HL-60 (cell line): ENCODE data around the gene CDHR1.

Experiments
- CTCF ChIP-seq: IDR thresholded peaks from one replicate; pipeline ENCODE4 v1.5.1; 2011; ENCODE audit warnings: low read length, control low read depth, inconsistent platforms; ENCODE audit not compliant: insufficient read depth
- GABPA ChIP-seq: IDR thresholded peaks from 2 replicates; pipeline ENCODE4 v1.6.1; 2012; ENCODE audit warnings: low read depth
- POLR2AphosphoS5 ChIP-seq: IDR thresholded peaks from 2 replicates; pipeline ENCODE4 v1.6.1; 2012; ENCODE audit warnings: low read depth
- SPI1 ChIP-seq: IDR thresholded peaks from 2 replicates; pipeline ENCODE4 v1.6.1; 2012; ENCODE audit warnings: low read depth, mild to moderate bottlenecking, borderline replicate concordance

- TF ChIP-seq CTCF (no peak), GABPA (no peak), POLR2AphosphoS5 (no peak), SPI1 (no peak)
Observed at GRCh38 chr10:84212014-84212413, 17.7 kb downstream of the CDHR1 start.
